B cell (primary cell): ENCODE data around the gene DDAH1. TPM values are rescaled to one million over a fixed set of nuclear protein-coding genes. Genes with fewer than 3 reads are reported as not detected.

Source experiments
- ATAC-seq: fragments of 200-7000 bp; cut with Tn5 transposase; one replicate; pipeline ENCODE4 v1.10.0; 2021; ENCODE audit warnings: low read depth, mild to moderate bottlenecking, moderate number of reproducible peaks, moderate library complexity
- CTCF ChIA-PET: fragments of 350-600 bp; sonication (Branson Sonifier 250); formaldehyde crosslinking; loops from one replicate; lab custom pipeline; 2021; ENCODE audit warnings: antibody characterized with exemption, inconsistent platforms; lab: Charles Lee
- POLR2A ChIA-PET: fragments of 350-600 bp; sonication (Branson Sonifier 250); formaldehyde crosslinking; loops from one replicate; lab custom pipeline; 2021; ENCODE audit warnings: antibody characterized with exemption; lab: Charles Lee
- DNase-seq: peaks from one replicate; pipeline ENCODE4 v3.0.0; 2013
- H2AFZ ChIP-seq: 2 replicates; pipeline ENCODE4 v1.6.1; 2012; ENCODE audit warnings: mild to moderate bottlenecking, low read depth, low read length; ENCODE audit not compliant: insufficient read depth, poor library complexity, severe bottlenecking
- H3K27ac ChIP-seq, 2 donors: 1 replicate in 1 of 2; 2 replicates in 1 of 2; pipeline ENCODE4 v1.5.1; 2012 to 2013; ENCODE audit warnings: low read length in 2 of 2, mild to moderate bottlenecking in 2 of 2, moderate library complexity in 1 of 2
- H3K27me3 ChIP-seq, 4 experiments: fragments of 200-600 bp in 1 of 4; sonication (generic) in 1 of 4; replicated peaks in 1 of 4; 1 replicate in 2 of 4; 2 replicates in 2 of 4; pipeline versions ENCODE4 v1.6.1 to v1.7.0; 2013 to 2016; ENCODE audit warnings: low read length in 3 of 4, mild to moderate bottlenecking in 2 of 4, mixed read lengths in 1 of 4, moderate library complexity in 1 of 4; ENCODE audit not compliant: insufficient read depth in 4 of 4, control insufficient read depth in 3 of 4; ENCODE audit errors: control extremely low read depth in 1 of 4
- H3K36me3 ChIP-seq, 2 experiments: replicated peaks in 1 of 2; 1 replicate in 1 of 2; 2 replicates in 1 of 2; pipeline versions ENCODE4 v1.6.1 to v1.7.1; 2013; ENCODE audit warnings: low read length in 1 of 2; ENCODE audit not compliant: insufficient read depth in 2 of 2, control insufficient read depth in 1 of 2; ENCODE audit errors: control extremely low read depth in 1 of 2, extremely low read depth in 1 of 2
- H3K4me1 ChIP-seq, 2 donors: fragments of 200-600 bp in 1 of 2; sonication (generic) in 1 of 2; 1 replicate in 1 of 2; 2 replicates in 1 of 2; pipeline versions ENCODE4 v1.5.1 to v1.6.1; 2013 to 2017; ENCODE audit warnings: low read length in 2 of 2; ENCODE audit not compliant: control insufficient read depth in 2 of 2, insufficient read depth in 2 of 2
- H3K4me2 ChIP-seq: replicated peaks from 2 replicates; pipeline ENCODE3; 2012; ENCODE audit warnings: mild to moderate bottlenecking, low read depth, low read length; ENCODE audit not compliant: poor library complexity, severe bottlenecking
- H3K4me3 ChIP-seq, 5 experiments: fragments of 200-600 bp in 1 of 5; sonication (generic) in 1 of 5; 1 replicate in 3 of 5; 2 replicates in 2 of 5; pipeline versions ENCODE4 v1.5.1 to v1.7.0; 2011 to 2016; ENCODE audit warnings: low read length in 4 of 5, mild to moderate bottlenecking in 4 of 5, low read depth in 2 of 5, control low read depth in 1 of 5, moderate library complexity in 1 of 5; ENCODE audit not compliant: insufficient read depth in 1 of 5; ENCODE audit errors: control extremely low read depth in 1 of 5, extremely low read depth in 1 of 5
- H3K79me2 ChIP-seq: fragments of 200-600 bp; sonication (generic); one replicate; pipeline ENCODE4 v1.6.0; 2016; ENCODE audit warnings: low read length; ENCODE audit not compliant: control insufficient read depth, insufficient read depth
- H3K9ac ChIP-seq: fragments of 200-600 bp; sonication (generic); 2 replicates; pipeline ENCODE4 v1.6.1; 2017; ENCODE audit warnings: mild to moderate bottlenecking, low read length, moderate library complexity
- H3K9me3 ChIP-seq, 3 donors: one replicate each; pipeline versions ENCODE4 v1.6.1 to v1.7.1; 2013; ENCODE audit warnings: low read length in 2 of 3; ENCODE audit not compliant: control insufficient read depth in 2 of 3, insufficient read depth in 1 of 3; ENCODE audit errors: control extremely low read depth in 1 of 3
- H4K20me1 ChIP-seq: 2 replicates; pipeline ENCODE4 v1.6.0; 2012; ENCODE audit warnings: mild to moderate bottlenecking, low read length; ENCODE audit not compliant: insufficient read depth, control insufficient read depth, poor library complexity, severe bottlenecking
- H3K27ac Mint-ChIP-seq: one replicate; pipeline ENCODE4 v1.8.0; 2021; ENCODE audit warnings: mixed read lengths
- H3K27me3 Mint-ChIP-seq: one replicate; pipeline ENCODE4 v1.8.0; 2021; ENCODE audit warnings: mixed read lengths
- H3K4me1 Mint-ChIP-seq: one replicate; pipeline ENCODE4 v1.8.0; 2021; ENCODE audit warnings: mixed read lengths
- H3K4me3 Mint-ChIP-seq: one replicate; pipeline ENCODE4 v1.8.0; 2021; ENCODE audit warnings: mixed read lengths
- H3K9me3 Mint-ChIP-seq: one replicate; pipeline ENCODE4 v1.8.0; 2022; ENCODE audit warnings: mixed read lengths; ENCODE audit not compliant: insufficient read depth
- EZH2 ChIP-seq: IDR thresholded peaks from 2 replicates; pipeline ENCODE4 v1.6.1; 2012; ENCODE audit warnings: borderline replicate concordance, low read depth, mild to moderate bottlenecking, moderate library complexity, low read length; ENCODE audit not compliant: insufficient read depth, poor library complexity, severe bottlenecking
- WGBS: methylation state at CpG from one replicate; pipeline ENCODE4 v1.1.5; 2013; ENCODE audit warnings: missing lambda C conversion rate; ENCODE audit not compliant: insufficient coverage; 5-methylcytosine and 5-hydroxymethylcytosine counted together
- intact Hi-C: fragments of 100-400 bp; cut with micrococcal nuclease; formaldehyde crosslinking; loops from one replicate; pipeline ENCODE4 v1.10.0; 2022
- polyA plus RNA-seq: library from polyadenylated mRNA; depleted of rRNA; stranded (reverse); fragments of >200 nt; gene quantifications from 2 replicates; pipeline ENCODE4 v1.2.3, GENCODE V29; 2012
- total RNA-seq, 2 donors: library from RNA; stranded (reverse); fragments of 120-200 nt in 1 of 2; gene quantifications; 1 replicate in 1 of 2; 2 replicates in 1 of 2; pipeline versions ENCODE4 v1.2.3 to v1.2.4, GENCODE V29; 2013 to 2022
- TF ChIP-seq, protein P1 (sequence below): fragments of 200-600 bp; IDR thresholded peaks from one replicate; pipeline ENCODE4 v1.8.0; 2022; ENCODE audit warnings: antibody characterized with exemption, mild to moderate bottlenecking

The DDAH1 gene
- total and polyA plus RNA-seq, 2 donors (not counting 1 experiment from before 2014, with no cell fraction given), result 0.04 TPM; not detected in 1

- H3K4me2 ChIP-seq, result no peak overlapping the region
- Mint-ChIP-seq H3K27me3 (no peaks in the 10 kb centered on the region), H3K27ac (no peak overlapping the region), H3K9me3 (no peaks in the 10 kb centered on the region), H3K4me3 (no peak overlapping the region), H3K4me1 (no peaks in the 10 kb centered on the region)
- H2AFZ ChIP-seq, result no peak overlapping the region
- H3K9ac ChIP-seq, result no peak overlapping the region
- H3K4me3 ChIP-seq, result no peak overlapping the region
- no peaks in the 10 kb centered on the region for H3K36me3 ChIP-seq
- H3K4me1 ChIP-seq, result no peaks in the 10 kb centered on the region
- no peaks in the 10 kb centered on the region for H3K27me3 ChIP-seq
- WGBS, result 100% methylated on average over 1 of the region's 5 CpGs
- DNase-seq (no peak), ATAC-seq (no peak)
- CTCF ChIA-PET, result no interaction called here
- H3K27ac ChIP-seq, result no peak overlapping the region
- TF ChIP-seq, protein P1, sequence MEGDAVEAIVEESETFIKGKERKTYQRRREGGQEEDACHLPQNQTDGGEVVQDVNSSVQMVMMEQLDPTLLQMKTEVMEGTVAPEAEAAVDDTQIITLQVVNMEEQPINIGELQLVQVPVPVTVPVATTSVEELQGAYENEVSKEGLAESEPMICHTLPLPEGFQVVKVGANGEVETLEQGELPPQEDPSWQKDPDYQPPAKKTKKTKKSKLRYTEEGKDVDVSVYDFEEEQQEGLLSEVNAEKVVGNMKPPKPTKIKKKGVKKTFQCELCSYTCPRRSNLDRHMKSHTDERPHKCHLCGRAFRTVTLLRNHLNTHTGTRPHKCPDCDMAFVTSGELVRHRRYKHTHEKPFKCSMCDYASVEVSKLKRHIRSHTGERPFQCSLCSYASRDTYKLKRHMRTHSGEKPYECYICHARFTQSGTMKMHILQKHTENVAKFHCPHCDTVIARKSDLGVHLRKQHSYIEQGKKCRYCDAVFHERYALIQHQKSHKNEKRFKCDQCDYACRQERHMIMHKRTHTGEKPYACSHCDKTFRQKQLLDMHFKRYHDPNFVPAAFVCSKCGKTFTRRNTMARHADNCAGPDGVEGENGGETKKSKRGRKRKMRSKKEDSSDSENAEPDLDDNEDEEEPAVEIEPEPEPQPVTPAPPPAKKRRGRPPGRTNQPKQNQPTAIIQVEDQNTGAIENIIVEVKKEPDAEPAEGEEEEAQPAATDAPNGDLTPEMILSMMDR, result no peak
- no peak for TF ChIP-seq EZH2
- no peaks in the 10 kb centered on the region for H4K20me1 ChIP-seq
- no peaks in the 10 kb centered on the region for H3K79me2 ChIP-seq
- H3K9me3 ChIP-seq, result no peaks in the 10 kb centered on the region
- intact Hi-C loops, result no loop called here
- POLR2A ChIA-PET, result no interaction called here
Measured at GRCh38 chr1:85404408-85404807, 60.6 kb downstream of the DDAH1 start.

DNA sequence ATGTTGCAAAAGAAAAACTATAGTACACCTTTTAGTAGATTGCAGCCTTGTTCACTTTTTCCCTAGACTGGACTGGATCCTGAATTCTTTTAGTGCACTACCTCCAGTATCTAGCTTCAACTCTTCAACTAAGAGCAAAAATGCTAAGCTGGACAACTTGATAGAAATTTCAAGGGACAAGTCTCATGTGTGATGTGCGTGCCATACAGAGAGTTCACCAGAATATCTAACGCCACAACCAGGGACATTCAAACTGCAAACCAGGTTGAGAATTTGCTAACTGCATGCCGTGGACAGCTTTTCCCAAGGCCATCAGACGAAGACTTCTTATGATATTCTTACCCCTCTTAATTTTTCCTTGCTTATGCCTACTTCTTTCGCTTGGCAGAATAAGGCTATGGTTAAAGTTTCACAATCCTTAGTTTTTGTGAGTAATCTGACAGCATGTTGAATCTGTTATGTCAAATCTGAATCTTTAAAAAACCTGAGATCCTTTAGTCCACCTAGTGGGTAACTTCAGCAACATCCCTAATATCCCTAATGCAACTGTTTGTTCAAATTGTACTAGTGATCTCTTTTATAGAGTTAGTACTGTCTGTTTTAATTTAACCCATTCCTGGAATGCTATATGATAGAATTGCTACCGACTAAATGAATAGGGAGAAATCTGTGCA is 66.4 kb downstream of the DDAH1 start:
- intact Hi-C loops, result loop anchor here (10.0 kb wide), 1 partner anchor 94 kb away; no protein-coding TSS in a partner anchor
- no peaks in the 10 kb centered on the region for H3K4me1 Mint-ChIP-seq
- H2AFZ ChIP-seq, result no peak overlapping the region
- no peak overlapping the region for H3K9ac ChIP-seq
- H4K20me1 ChIP-seq, result no peaks in the 10 kb centered on the region
- H3K4me2 ChIP-seq, result no peak overlapping the region
- H3K27me3 ChIP-seq, result no peaks in the 10 kb centered on the region
- DNase-seq (no peak), ATAC-seq (no peak)
- H3K4me3 ChIP-seq, result no peak overlapping the region
- POLR2A ChIA-PET, result no interaction called here
- no peaks in the 10 kb centered on the region for H3K27me3 Mint-ChIP-seq
- H3K9me3 Mint-ChIP-seq, result no peaks in the 10 kb centered on the region
- H3K27ac ChIP-seq, result no peak overlapping the region
- CTCF ChIA-PET, result no interaction called here
- TF ChIP-seq, protein P1, result no peak
- no peak for TF ChIP-seq EZH2
- no peaks in the 10 kb centered on the region for H3K36me3 ChIP-seq
- no peaks in the 10 kb centered on the region for H3K4me1 ChIP-seq
- H3K4me3 Mint-ChIP-seq, result no peak overlapping the region
- no peak overlapping the region for H3K27ac Mint-ChIP-seq
- H3K9me3 ChIP-seq, result no peaks in the 10 kb centered on the region
- WGBS, result 100% methylated on average over 3 of the region's 6 CpGs
- no peaks in the 10 kb centered on the region for H3K79me2 ChIP-seq
